Measurements from ENCODE around the gene EIF5A. TPM values are rescaled to one million over a fixed set of nuclear protein-coding genes. Genes with fewer than 3 reads are reported as not detected.

The EIF5A gene
- polyA plus RNA-seq, 1 donor (not counting 4 experiments of a cell fraction or from before 2014, with no cell fraction given), result 948 TPM

DNA sequence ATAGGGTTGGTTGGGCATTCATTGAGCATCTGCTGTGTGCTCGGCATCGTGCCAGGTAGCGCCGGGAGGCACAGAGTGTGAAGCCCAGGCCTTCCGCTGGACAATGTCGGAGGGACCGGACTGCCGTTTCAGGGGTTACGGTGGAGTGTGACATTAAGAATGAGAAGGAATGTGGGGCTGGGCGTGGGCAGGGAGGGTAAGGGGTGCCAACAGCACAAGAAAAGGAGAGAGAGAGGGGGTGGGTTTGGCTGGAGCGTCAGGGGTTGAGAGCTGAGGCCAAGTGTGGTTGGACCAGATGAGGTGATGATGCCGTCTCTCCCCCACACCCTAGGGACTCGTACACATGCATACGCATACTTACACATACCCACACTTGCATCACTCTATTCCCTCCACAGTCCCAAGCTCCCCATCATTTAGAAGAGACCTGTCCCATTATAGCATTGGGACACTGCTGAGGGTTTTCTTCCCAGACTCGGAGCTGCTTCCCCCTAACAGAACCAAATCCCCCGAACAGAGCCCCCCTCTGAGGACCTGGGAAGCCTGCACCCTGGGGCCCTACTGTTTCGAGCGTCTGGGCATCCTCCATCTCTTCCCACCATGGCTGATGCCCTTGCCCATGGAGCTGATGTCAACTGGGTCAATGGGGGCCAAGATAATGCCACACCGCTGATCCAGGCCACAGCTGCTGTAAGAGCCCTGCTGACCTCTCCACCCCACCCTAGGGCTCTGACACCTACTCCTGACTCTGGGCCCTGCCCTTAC, 41.2 kb downstream of the EIF5A start:
- no peak overlapping the region for H3K4me3 ChIP-seq (ENCODE audit: control insufficient read depth in 2 of 3, extremely low read depth in 1 of 3, insufficient read depth in 2 of 3, low read depth in 1 of 3, low read length in 3 of 3)
- no peaks in the 10 kb centered on the region for H4K20me1 ChIP-seq (ENCODE audit: control insufficient read depth, extremely low read depth, insufficient read depth, low read length)
- H3K4me1 ChIP-seq (ENCODE audit: control insufficient read depth, extremely low read depth, insufficient read depth, low read length), result peaks cover 19% of the 10 kb centered on the region
- no peak for DNase-seq (ENCODE audit: low read depth, low spot score)
- no peaks in the 10 kb centered on the region for H3K9me3 ChIP-seq (ENCODE audit: control insufficient read depth, low read depth, low read length)
- FAIRE-seq, result no peak
- peaks cover 5% of the 10 kb centered on the region for H3K27me3 ChIP-seq (ENCODE audit: control insufficient read depth, extremely low read depth, insufficient read depth, low read length)
- no peaks in the 10 kb centered on the region for H3K9me1 ChIP-seq (ENCODE audit: control insufficient read depth, extremely low read depth, insufficient read depth, low read length)
- peaks cover 20% of the 10 kb centered on the region for H3K79me2 ChIP-seq (ENCODE audit: control insufficient read depth, insufficient read depth, low read length)
- no peak overlapping the region for H3K27ac ChIP-seq (ENCODE audit: control insufficient read depth, insufficient read depth, low read length)
- H2AFZ ChIP-seq (ENCODE audit: control insufficient read depth, low read length), result no peak overlapping the region
- no peaks in the 10 kb centered on the region for H3K36me3 ChIP-seq (ENCODE audit: control insufficient read depth in 2 of 2, extremely low read depth in 1 of 2, insufficient read depth in 2 of 2, low read length in 2 of 2)
- no peak overlapping the region for H3K9ac ChIP-seq (ENCODE audit: control insufficient read depth, extremely low read depth, insufficient read depth, low read length)
- TF ChIP-seq EZH2 (IDR thresholded peaks at IDR 0.05; ENCODE audit: low read length), result no peak
- TF ChIP-seq, protein P1, sequence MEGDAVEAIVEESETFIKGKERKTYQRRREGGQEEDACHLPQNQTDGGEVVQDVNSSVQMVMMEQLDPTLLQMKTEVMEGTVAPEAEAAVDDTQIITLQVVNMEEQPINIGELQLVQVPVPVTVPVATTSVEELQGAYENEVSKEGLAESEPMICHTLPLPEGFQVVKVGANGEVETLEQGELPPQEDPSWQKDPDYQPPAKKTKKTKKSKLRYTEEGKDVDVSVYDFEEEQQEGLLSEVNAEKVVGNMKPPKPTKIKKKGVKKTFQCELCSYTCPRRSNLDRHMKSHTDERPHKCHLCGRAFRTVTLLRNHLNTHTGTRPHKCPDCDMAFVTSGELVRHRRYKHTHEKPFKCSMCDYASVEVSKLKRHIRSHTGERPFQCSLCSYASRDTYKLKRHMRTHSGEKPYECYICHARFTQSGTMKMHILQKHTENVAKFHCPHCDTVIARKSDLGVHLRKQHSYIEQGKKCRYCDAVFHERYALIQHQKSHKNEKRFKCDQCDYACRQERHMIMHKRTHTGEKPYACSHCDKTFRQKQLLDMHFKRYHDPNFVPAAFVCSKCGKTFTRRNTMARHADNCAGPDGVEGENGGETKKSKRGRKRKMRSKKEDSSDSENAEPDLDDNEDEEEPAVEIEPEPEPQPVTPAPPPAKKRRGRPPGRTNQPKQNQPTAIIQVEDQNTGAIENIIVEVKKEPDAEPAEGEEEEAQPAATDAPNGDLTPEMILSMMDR (optimal IDR thresholded peaks at IDR 0.05 in 1 of 3, IDR thresholded peaks at IDR 0.05 in 1 of 3, conservative IDR thresholded peaks at IDR 0.05 in 1 of 3; ENCODE audit: extremely low read depth in 1 of 3, insufficient read depth in 2 of 3, low read length in 3 of 3), result no peak
- no peak overlapping the region for H3K4me2 ChIP-seq (ENCODE audit: control insufficient read depth, extremely low read depth, insufficient read depth, low read depth, low read length)
- dilution Hi-C loops (cut with MboI; ENCODE audit: extremely low pct_ligation_motif_present, low sequenced_read_pairs), result no loop called here

DNA sequence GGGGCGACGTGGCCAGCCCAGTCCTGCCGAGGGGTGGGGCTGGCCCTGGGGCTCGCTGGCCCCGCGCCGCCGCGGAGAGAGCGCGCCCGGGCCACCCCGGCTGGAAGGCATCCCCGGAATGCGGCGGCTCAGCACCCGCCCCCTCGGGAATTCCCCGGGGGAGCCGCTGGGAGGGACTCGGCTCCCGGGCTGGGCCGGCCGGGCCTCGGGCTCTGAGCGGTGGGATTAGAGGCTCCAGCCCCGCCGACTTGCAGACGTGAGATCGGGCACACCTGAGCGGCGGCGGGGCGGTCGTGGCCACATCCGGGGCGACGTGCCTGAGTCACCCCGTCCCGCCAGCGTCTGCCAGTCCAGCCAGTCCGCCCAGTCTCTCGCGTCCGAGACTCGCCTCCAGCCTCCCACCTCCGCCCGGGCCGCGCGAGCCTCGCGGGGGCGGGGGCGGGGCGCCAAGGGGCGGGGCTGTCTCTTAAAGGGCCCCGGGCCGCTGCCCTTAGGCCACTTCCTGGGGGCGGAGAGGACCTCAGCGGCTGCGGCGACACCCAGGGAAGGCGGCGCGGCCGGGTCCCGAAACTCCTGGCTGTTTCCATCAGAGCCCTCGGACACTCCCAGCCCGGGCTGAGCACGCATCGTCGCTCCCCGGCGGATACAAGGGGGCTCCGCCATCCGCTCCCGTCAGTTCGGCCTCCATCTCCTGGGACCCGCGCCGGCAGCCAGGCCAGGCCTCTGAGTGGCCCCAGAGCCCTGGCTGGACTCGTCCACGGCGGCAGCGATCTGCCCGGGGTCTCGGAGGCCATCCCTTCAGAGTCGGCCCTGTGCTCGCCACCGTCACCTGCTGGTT, 44.5 kb downstream of the EIF5A start, which contains the start of gene KCTD11:
TSS of gene KCTD11 (plus strand) at position 498 of the 838 bp plus-strand sequence.
- peak; percentile 86 for DNase-seq (ENCODE audit: low read depth, low spot score)

More for the DNA sequence above, 44.5 kb downstream of the EIF5A start, which contains the start of gene KCTD11:
- H3K36me3 ChIP-seq (ENCODE audit: control insufficient read depth in 2 of 2, extremely low read depth in 1 of 2, insufficient read depth in 2 of 2, low read length in 2 of 2), result no peaks in the 10 kb centered on the region
- peak within 1 kb of the TSS; percentile 98 for H3K27ac ChIP-seq (ENCODE audit: control insufficient read depth, insufficient read depth, low read length)
- no peaks in the 10 kb centered on the region for H4K20me1 ChIP-seq (ENCODE audit: control insufficient read depth, extremely low read depth, insufficient read depth, low read length)
- no peaks in the 10 kb centered on the region for H3K9me3 ChIP-seq (ENCODE audit: control insufficient read depth, low read depth, low read length)
- H3K79me2 ChIP-seq (ENCODE audit: control insufficient read depth, insufficient read depth, low read length), result peaks cover 23% of the 10 kb centered on the region
- H3K4me1 ChIP-seq (ENCODE audit: control insufficient read depth, extremely low read depth, insufficient read depth, low read length), result peaks cover 40% of the 10 kb centered on the region
- dilution Hi-C loops (cut with MboI; ENCODE audit: extremely low pct_ligation_motif_present, low sequenced_read_pairs), result no loop called here
- H3K9ac ChIP-seq (ENCODE audit: control insufficient read depth, extremely low read depth, insufficient read depth, low read length), result peak within 1 kb of the TSS; percentile 99
- peak within 1 kb of the TSS; percentile 95 for H3K4me2 ChIP-seq (ENCODE audit: control insufficient read depth, extremely low read depth, insufficient read depth, low read depth, low read length)
- peak within 1 kb of the TSS; percentile 58 to 94 (median 86) for H3K4me3 ChIP-seq (ENCODE audit: control insufficient read depth in 2 of 3, extremely low read depth in 1 of 3, insufficient read depth in 2 of 3, low read depth in 1 of 3, low read length in 3 of 3)
- TF ChIP-seq EZH2 (IDR thresholded peaks at IDR 0.05; ENCODE audit: low read length), result no peak
- TF ChIP-seq, protein P1 (optimal IDR thresholded peaks at IDR 0.05 in 1 of 3, IDR thresholded peaks at IDR 0.05 in 1 of 3, conservative IDR thresholded peaks at IDR 0.05 in 1 of 3; ENCODE audit: extremely low read depth in 1 of 3, insufficient read depth in 2 of 3, low read length in 3 of 3), result peak in 1 of 3 experiments; percentile 73
- peak within 1 kb of the TSS; percentile 10 for H2AFZ ChIP-seq (ENCODE audit: control insufficient read depth, low read length)
- FAIRE-seq, result peak; percentile 79
- no peaks in the 10 kb centered on the region for H3K9me1 ChIP-seq (ENCODE audit: control insufficient read depth, extremely low read depth, insufficient read depth, low read length)
- no peaks in the 10 kb centered on the region for H3K27me3 ChIP-seq (ENCODE audit: control insufficient read depth, extremely low read depth, insufficient read depth, low read length)

All from keratinocyte (primary cell).